Middle frontal gyrus (tissue), 1 donor: ENCODE measurements around the gene SNRPA.
"Not testable (repeated sequence)": the region's sequence is repeated elsewhere in the genome, so short reads cannot be mapped to it uniquely, and the experiment has no call there.

Experiments used
- DNase-seq: peaks from one replicate; pipeline ENCODE4 v3.0.0-alpha.2; 2015; ENCODE audit warnings: low spot score; ENCODE audit errors: extremely low spot score

Gene SNRPA

DNA sequence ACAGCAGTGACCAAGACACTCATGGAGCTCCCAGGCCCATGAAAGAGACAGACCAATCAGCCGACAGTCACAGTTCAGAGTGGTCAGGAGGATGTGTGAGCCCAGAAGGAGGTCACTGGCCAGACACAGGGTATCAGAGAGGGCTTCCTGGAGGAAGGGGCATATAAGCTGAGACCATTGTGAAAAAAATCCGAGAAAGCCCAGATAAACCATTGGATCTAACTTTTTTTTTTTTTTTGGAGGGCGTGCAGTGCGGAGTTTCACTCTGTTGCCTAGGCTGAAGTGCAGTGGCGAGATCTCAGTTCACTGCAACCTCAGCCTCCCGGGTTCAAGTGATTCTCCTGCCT is 29.9 kb upstream of the SNRPA start:
- no peak for DNase-seq

DNA sequence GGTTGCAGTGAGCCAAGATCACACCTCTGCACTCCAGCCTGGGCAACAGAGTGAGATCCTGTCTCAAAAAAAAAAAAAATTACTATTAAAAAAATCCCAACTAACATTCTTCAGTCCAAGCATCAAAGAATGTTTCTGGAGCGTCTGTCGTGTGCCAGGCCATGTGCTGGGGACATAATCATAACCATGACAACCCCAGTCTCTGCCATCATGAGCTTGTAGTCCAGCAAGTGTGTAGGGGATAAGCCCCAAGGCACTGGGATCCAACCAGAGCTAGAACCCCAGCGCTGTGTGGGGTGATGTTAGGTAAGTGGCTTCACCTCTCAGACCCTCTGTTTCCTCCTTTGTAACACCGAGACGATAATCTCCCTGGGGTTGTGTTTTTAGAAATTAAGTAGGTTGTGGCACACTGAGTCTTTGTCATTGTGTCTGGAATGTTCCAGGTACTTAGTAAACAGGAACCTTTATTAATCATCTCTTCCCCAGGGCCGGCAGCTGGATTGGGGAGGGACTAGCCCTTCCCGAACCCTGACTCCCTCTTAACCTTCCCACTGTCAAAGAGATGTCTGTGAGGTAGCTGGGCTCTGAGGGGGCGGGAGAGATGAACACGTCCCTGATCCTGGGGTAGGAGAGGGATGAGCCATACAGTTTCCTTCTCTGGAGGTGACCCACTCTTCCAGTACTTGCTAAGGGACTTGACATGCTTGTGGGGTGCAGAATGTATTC is 28.9 kb upstream of the SNRPA start:
- DNase-seq, result no peak

DNA sequence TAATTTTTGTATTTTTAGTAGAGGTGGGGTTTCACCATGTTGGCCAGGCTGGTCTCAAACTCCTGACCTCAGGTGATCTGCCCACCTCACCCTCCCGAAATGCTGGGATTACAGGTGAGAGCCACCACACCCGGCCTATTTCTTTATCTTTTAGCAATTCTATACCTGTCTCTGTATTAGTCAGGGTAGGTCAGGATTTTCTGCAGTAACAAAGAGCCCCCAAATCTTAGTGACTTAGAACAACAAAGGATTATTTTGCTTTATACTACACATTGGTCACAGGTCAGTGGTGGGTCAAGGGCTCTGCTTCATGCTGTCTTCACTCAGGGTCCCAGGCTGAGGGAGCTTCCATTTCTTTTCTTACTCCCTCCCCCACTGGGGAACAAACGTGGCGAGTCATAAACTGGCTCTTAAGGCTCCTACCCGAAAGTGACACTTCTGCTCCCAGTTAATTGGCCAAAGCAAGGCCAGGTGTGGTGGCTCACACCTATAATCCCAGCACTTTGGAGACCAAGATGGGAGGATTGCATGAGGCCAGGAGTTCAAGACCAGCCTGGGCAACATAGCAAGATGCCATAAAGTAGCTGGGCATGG is 27.2 kb upstream of the SNRPA start:
- no peak for DNase-seq

DNA sequence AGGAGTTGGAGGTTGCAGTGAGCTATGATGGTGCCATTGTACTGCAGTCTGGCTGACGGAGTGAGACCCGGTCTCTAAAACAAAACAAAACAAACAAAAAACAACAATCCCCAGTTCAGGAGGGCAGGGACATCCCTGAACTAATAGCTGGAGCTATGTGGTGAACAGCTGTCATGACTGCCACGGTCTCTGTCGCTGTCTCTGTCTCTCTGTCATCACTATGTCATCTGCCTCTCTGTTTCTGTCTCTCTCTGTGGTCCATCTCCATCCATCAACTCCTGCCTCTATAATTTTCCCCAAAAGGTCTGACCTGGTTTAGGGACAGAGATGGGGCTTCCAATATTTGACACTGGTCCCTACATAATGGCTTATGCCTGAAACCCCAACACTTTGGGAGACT is 26.7 kb upstream of the SNRPA start:
- DNase-seq, result no peak

DNA sequence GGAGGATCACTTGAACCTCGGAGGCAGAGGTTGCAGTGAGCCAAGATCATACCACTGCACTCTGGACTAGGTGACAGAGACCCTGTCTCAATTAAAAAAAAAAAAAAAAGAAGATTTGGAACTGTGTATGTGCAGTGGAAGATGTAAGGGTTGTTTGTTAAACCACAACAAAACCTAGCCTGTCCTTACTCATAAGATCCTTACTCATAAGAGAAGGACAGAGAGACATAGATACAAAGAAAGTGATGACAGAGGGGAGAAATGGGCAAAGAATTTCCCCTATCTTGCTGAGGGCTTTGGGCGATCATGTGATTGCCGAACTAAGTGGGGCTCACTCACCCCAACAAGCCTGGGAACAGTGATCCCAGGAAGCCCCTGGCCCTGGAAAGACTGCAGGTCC is 26.1 kb upstream of the SNRPA start:
- DNase-seq, result no peak

DNA sequence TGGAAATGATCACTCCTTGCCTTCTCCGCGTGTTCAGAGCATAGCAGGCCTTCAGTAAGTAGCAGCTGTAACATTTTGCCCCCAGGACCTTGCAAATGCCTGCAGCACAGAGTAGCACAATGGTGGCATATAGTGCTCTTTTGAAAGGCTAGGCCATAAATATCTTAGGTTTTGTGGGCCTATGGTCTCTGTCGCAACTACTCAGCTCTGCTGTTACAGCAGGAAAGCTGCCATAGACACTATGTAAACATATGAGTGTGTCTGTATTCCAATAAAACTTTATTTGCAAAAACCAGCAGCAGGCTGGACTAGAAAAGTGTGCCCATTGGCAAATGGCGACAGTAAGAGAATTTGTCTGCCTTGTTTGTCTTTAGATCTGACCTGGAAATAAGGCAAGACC is 24.7 kb upstream of the SNRPA start:
- no peak for DNase-seq

DNA sequence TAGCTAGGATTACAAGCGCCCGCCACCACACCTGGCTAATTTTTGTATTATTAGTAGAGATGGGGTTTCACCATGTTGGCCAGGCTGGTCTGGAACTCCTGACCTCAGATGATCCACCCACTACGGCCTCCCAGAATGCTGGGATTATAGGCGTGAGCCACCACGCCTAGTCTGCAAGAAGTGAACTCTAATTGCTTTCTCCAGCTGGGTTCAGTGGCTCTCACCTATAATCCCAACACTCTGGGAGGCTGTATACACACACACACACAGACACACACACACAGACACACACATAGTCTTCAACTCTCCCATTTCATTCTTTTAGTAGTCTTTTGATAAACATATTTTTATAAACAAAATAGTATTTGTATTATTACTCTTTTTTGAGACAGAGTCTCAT is 20.9 kb upstream of the SNRPA start:
- not testable (repeated sequence) for DNase-seq

DNA sequence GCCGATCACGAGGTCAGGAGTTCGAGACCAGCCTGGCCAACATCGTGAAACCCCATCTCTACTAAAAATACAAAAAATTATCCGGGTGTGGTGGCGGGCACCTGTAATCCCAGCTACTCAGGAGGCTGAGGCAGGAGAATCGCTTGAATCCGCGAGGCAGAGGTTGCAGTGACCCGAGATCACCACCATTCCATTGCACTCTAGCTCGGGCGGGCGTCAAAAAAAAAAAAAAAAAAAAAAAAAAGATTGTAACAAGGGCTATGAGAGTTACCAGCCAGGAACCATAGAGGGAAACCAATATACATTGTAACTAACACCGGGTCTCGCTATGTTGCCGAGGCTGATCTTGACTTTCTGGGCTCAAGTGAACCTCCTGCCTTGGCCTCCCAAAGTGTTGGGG is 18.7 kb upstream of the SNRPA start:
- not testable (repeated sequence) for DNase-seq

DNA sequence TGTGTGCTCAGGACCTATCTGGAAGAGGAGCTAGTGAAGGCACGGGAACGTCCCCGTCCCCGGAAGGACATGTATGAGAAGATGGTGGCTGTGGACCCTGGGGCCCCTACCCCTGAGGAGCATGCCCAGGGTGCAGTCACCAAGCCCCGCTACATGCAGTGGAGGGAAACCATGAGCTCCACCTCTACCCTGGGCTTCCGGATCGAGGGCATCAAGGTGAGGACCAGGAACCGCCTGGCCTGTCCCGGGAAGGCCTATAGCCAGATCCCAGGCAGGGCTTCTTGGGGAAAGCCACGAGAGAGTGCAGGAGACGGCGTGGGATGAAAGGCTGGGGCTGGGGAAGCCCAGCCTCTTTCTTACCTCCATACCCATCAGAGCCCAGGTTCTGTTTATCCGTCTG is 17.9 kb upstream of the SNRPA start:
- no peak for DNase-seq

DNA sequence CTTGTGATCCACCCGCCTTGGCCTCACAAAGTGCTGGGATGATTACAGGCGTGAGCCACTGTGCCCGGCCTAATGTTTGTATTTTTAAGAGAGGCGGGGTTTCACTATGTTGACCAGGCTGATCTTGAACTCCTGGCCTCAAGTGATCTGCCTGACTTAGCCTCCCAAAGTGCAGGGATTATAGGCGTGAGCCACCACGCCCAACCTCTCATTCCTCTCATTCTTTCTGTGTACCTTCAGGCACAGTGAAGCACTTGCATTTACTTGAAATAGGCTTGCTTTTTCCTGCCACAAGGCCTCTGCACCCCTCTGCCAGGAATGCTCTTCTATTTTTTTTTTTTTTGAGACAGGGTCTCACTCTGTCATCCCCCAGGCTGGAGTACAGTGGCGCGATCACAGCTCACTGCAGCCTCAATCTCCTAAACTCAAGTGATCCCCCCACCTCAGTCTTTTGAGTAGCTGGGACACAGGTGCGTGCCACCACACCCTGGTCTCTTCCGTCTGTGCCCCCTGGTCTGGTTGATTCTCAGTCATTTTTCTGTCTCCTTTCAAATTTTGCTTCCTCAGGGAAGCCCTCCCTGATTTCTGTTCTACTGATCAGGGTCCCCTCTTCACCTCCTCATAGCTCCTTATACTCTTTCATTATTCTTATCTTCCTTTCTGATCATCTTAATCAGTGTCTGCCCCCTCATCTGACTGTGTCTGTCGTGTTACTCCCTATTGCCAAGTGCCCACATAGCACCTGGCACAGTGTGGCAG is 15.8 kb upstream of the SNRPA start:
- no peak for DNase-seq

DNA sequence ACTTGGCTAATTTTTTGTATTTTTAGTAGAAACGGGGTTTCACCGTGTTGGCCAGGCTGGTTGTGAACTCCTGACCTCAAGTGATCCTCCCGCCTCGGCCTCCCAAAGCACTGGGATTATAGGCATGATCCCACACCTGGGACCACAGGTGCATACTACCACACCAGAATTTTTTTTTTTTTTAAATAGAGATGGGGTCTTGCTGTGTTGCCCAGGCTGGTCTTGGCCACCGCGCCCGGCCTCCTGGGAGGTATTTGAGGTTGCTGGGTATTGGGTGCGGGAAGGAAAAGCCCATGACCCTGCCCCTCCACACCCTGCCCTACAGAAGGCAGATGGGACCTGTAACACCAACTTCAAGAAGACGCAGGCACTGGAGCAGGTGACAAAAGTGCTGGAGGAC is 14.3 kb upstream of the SNRPA start:
- DNase-seq, result no peak

DNA sequence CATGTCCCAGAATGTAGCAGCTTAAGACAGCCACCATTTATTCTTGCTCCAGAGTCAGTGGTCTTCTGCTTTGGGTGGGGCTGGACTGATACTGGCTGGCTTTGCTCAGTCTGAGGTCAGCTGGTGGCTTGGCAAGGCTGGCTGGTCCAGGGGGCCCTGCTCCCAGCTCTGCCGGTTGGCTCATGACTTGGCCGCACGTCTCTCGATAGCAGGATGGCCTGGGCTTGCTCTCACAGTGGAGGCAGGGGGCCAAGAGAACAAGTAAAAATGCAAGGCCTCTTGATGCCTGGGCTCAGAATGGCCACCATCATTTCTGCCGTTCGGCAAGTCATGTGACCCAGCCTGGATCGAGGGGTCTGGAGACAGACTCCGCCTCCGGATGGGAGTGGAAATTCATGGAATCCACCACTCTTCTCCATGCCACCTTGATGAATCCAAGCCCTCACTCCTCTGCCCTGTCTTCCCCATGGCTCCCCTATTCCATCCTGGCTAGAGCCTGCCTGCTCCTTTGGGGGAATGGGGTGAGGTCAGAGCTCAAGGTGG is 13.8 kb upstream of the SNRPA start:
- DNase-seq, result no peak

DNA sequence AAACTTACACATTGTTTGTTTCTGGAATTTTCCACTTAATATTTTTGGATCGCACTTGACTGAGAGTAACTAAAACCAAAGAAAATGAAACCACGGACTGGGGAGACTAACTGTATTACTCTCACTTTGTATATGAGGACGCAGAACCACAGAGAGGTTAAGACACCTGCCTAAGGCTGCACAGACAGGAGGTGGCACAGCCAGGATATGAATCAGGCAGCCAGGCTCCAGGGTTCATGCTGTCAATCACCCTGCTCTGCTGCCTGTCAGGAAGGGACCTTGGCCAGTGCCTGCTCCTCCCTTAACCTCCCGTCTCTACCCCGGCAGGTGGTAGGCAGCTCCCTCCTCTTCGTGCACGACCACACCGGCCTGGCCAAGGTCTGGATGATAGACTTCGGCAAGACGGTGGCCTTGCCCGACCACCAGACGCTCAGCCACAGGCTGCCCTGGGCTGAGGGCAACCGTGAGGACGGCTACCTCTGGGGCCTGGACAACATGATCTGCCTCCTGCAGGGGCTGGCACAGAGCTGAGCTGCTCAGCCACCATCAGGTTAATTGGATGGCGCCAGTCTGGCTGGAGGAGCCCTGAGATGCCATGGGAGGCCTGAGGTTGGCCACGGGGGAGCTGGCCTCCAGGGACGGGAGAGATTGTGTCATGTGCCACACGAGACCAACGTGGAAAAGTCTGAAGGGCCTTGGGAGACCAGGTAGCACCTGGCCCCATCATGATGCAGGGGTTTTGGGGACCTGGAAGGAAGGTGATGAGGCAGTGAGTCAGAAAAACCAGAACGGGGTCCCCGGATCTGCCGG is 11.8 kb upstream of the SNRPA start:
- DNase-seq, result no peak

DNA sequence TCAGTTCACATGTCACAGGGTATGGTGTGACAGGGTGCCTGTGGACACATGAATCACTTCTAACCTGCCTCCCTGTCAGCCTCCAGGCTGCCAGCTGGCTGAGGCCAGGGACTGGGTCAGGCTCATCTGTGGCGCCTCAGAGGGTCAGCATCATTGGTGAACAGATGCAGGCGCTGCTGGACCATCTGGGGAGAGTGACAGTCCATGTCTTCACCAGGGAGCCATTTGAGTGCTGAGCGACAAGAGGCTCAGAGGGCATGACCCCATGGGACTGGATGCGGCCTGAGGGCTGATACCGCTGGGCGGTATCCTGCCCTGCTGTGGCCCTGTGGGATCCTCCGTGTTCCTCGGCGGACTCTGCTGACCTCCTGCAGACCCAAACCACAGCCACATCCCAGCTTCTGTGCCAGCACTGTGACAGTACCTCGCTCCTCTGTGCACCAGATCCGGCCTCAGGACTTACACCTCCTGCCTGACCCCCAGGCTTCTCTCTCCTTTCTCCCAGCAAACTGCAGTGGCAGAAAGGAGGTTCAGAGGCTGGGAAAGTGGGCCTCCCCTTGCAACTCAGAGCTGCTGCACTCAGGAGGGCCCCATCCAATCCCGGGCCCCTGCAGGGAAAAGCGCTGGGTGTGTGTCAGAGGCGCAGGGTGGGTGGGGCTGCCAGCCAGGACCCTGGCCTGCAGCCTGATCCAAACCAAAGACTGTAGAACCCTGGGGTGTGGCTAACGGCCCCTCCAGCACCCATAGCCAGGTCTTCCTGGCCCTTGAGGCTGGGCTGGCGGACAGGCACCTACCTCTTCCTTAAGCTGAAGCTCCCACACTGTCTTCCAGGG is 10.9 kb upstream of the SNRPA start:
- no peak for DNase-seq

DNA sequence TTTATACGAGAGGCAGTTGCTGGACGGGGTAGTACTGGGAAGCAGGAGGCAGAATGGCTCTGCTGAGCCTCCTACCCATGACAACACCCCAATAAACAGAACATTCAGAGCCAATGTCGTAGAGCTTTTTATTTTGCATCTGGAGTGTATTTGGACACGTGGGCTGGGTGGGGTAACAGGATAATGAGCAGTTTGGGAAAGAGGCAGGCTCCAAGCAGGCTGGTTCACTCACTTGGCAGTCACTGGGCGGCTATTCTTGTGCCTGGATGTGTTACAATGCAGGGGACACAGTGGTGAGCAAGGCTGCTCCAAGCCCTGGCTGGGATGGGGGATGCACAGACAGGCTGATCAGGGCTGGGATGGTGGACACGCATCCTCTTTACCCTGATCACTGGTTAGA is 10.3 kb upstream of the SNRPA start:
- DNase-seq, result peak; percentile 45

DNA sequence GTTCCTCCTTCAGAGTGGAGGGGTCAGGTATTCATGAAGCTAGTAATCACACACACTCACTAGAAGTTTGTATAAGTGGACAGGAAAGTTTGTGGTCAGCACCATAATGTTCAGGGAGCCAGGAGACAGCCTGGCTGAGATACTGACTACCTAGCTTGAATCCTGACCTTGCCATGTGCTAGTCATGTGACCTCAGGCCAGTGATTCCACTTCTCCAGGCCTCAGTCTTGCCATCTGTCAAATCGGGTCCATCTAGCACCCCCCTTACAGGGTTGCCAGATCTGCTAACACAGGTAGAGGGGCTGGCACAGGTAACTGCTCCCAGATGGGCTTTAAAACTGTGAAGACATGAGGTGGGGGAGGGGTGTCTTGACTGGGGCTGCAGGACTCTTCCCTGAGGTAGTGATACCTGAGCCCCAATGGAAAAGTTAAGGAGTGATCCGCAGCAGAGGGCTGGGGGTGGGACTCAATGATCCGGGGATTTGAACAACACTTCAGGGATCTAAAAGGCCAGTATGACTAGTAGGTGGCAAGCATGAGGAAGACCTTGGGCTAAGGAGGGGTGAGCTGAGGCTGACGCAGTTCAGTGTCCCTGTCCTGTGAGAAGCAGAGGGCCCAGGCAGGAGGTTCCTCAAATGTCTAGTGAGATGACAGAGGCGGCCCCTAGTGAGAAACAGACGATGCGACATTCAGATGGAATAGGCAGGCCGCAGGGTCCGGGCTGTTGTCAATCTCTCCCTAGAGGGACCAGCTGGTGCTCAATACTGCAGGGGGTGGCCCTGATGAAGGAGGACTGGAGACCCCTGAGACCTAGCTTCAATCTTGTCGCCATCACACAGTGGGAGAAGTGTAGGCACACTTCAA is 9.2 kb upstream of the SNRPA start:
- no peak for DNase-seq

DNA sequence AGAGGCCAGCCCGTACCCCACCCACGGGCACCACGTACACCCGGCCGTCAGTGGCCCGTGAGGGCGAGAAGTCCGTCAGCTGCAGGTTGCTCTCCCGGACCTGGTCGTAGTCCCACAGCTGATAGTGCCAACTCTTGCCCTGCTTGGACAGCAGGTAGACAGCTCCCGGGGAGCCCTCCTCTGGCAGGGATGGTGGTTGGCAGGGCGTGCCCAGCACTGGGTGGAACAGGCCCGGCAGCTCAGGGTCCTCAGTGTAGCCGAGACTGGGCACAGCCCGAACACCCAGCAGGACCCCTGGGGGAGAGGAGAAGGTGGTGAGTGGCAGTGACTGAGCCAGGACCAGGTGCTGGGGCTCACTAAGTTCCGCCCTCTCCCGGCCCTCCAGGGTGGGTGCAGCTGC is 8.5 kb upstream of the SNRPA start:
- no peak for DNase-seq

DNA sequence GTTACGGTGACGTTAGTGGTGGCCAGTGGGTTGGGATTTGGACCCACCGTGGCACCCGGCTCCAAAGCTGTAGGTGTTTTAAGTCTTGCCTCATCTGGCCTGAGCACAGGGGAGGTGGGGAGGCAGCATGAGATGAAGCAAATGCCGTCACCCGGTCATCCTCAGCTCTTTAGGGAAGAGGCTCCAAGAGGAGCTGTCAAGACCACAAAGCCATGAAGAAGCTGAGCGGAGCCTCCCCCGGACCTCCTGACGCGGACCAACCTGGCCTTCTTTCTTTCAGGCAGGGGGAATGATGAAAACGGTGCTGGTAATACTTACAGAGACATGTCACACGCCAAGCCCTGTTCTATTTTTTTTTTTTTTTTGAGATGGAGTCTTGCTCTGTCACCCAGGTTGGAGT is 8.1 kb upstream of the SNRPA start:
- DNase-seq, result no peak

DNA sequence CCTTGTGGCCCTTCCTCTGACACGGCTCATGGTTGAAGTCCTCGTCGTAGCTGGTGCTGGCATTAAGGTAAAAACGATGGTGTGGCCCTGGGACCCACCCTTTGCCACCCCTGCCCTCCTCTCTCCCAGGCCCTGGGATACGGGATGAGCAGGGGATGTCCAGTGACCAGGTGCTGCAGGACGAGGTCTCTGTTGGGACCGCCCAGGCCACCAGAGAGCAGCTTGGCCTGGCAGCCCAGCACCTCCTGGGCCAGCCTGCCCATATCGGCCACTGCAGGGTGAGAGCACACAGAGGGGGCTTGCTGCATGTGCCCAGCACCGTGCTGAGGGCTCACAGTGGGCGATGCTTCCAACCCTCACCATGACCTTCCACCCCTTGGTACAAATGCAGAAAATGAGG is 7.1 kb upstream of the SNRPA start:
- DNase-seq, result no peak
